Sigmoid colon (tissue), 7 donors: ENCODE measurements around the gene CPB1. TPM values are rescaled to one million over a fixed set of nuclear protein-coding genes. Genes with fewer than 3 reads are reported as not detected.

Experiments
- DNase-seq: peaks from one replicate; pipeline ENCODE4 v3.0.0-alpha.2; 2019
- H3K27ac ChIP-seq, 4 donors: fragments of 200-600 bp; sonication (generic); one replicate each; pipeline ENCODE4 v1.5.1; 2016 to 2019; ENCODE audit warnings: mild to moderate bottlenecking in 1 of 4
- H3K27me3 ChIP-seq, 3 donors: fragments of 200-600 bp; sonication (generic); one replicate each; pipeline ENCODE4 v1.5.1; 2019; ENCODE audit warnings: mild to moderate bottlenecking in 1 of 3
- H3K36me3 ChIP-seq, 4 donors: fragments of 200-600 bp; sonication (generic); one replicate each; pipeline ENCODE4 v1.5.1; 2016 to 2019
- H3K4me1 ChIP-seq, 4 donors: fragments of 200-600 bp; sonication (generic); one replicate each; pipeline ENCODE4 v1.5.1; 2017 to 2019
- H3K4me3 ChIP-seq, 4 donors: fragments of 200-600 bp; sonication (generic); one replicate each; pipeline ENCODE4 v1.5.1; 2017 to 2019; ENCODE audit warnings: mild to moderate bottlenecking in 2 of 4, moderate library complexity in 1 of 4
- H3K9me3 ChIP-seq, 4 donors: fragments of 200-600 bp in 3 of 4; sonication (generic) in 3 of 4; one replicate each; pipeline versions ENCODE4 v1.5.1 to v1.6.1; 2013 to 2019
- CTCF ChIP-seq, 4 experiments: fragments of 450-650 bp in 3 of 4; fragments of 200-600 bp in 1 of 4; IDR thresholded peaks; one replicate each; pipeline ENCODE4 v1.5.1; 2016 to 2019; ENCODE audit warnings: antibody characterized with exemption in 4 of 4, mild to moderate bottlenecking in 3 of 4, moderate library complexity in 2 of 4
- EP300 ChIP-seq, 4 donors: sonication (generic); formaldehyde crosslinking; IDR thresholded peaks; one replicate each; pipeline ENCODE4 v1.6.1; 2017; ENCODE audit warnings: antibody characterized with exemption in 4 of 4
- POLR2A ChIP-seq, 2 donors: fragments of 450-650 bp; IDR thresholded peaks; one replicate each; pipeline ENCODE4 v1.6.1; 2016; ENCODE audit warnings: antibody characterized with exemption in 2 of 2, mild to moderate bottlenecking in 2 of 2, moderate library complexity in 2 of 2
- POLR2AphosphoS5 ChIP-seq, 4 donors: sonication (generic); formaldehyde crosslinking; IDR thresholded peaks; one replicate each; pipeline ENCODE4 v1.6.1; 2017; ENCODE audit warnings: antibody characterized with exemption in 4 of 4
- WGBS, 2 donors: extraction: QIAGEN DNeasy Blood & Tissue Kit; methylation state at CpG; one replicate each; pipeline ENCODE4 v1.1.7; 2013; 5-methylcytosine and 5-hydroxymethylcytosine counted together
- intact Hi-C: fragments of 100-400 bp; cut with DNase I; formaldehyde crosslinking; loops from one replicate; pipeline ENCODE4 v1.15.1; 2023
- polyA plus RNA-seq, 3 donors: library from polyadenylated mRNA; stranded (reverse); fragments of 200-250 nt; gene quantifications; one replicate each; pipeline ENCODE4 v1.2.3, GENCODE V29; 2013
- total RNA-seq, 4 donors: library from RNA; depleted of rRNA; stranded (reverse); fragments of >200 nt; gene quantifications; one replicate each; pipeline ENCODE4 v1.1.0, GENCODE V29; 2016
- donor health status: healthy with polysubstance abuse.
- donor health status: Bipolar disorder and iron deficiency.
- donor health status: healthy.

The CPB1 gene
- total and polyA plus RNA-seq, 7 donors = 0.22 to 11.4 (median 2.0) TPM; not detected in 3

GRCh38 chr3:148815316-148816110, 12.1 kb upstream of the CPB1 start:
- no peaks in the 10 kb centered on the region for H3K9me3 ChIP-seq
- intact Hi-C loops = no loop called here
- 85 to 88% methylated on average over 11 of the region's 11 CpGs for WGBS, 2 donors

GRCh38 chr3:148816427-148816826, 11.2 kb upstream of the CPB1 start:
- no peak overlapping the region for H3K27ac ChIP-seq
- H3K36me3 ChIP-seq = no peaks in the 10 kb centered on the region
- no peak overlapping the region for H3K4me3 ChIP-seq
- no peaks in the 10 kb centered on the region for H3K4me1 ChIP-seq
- H3K9me3 ChIP-seq = no peaks in the 10 kb centered on the region
- 87 to 89% methylated on average over 2 of the region's 2 CpGs for WGBS, 2 donors
- no peak for TF ChIP-seq POLR2AphosphoS5 (IDR thresholded peaks at IDR 0.05)
- no peak for TF ChIP-seq CTCF (IDR thresholded peaks at IDR 0.05)
- TF ChIP-seq EP300 (IDR thresholded peaks at IDR 0.05) = no peak
- TF ChIP-seq POLR2A (IDR thresholded peaks at IDR 0.05) = no peak
- intact Hi-C loops = no loop called here
- no peaks in the 10 kb centered on the region for H3K27me3 ChIP-seq
- DNase-seq = no peak

More at GRCh38 chr3:148815316-148816110, 12.1 kb upstream of the CPB1 start:
- Histone ChIP-seq H3K4me1 (no peaks in the 10 kb centered on the region), H3K4me3 (no peak overlapping the region), H3K27me3 (no peaks in the 10 kb centered on the region), H3K36me3 (no peaks in the 10 kb centered on the region), H3K27ac (no peak overlapping the region)
- no peak for TF ChIP-seq POLR2A (IDR thresholded peaks at IDR 0.05)
- TF ChIP-seq CTCF (IDR thresholded peaks at IDR 0.05) = no peak
- no peak for TF ChIP-seq EP300 (IDR thresholded peaks at IDR 0.05)
- DNase-seq = no peak

- DNase-seq = no peak
- 32 to 64% methylated on average over 3 of the region's 3 CpGs for WGBS, 2 donors
These were observed 10.6 kb upstream of the CPB1 start for GRCh38 chr3:148816981-148817525.

DNA sequence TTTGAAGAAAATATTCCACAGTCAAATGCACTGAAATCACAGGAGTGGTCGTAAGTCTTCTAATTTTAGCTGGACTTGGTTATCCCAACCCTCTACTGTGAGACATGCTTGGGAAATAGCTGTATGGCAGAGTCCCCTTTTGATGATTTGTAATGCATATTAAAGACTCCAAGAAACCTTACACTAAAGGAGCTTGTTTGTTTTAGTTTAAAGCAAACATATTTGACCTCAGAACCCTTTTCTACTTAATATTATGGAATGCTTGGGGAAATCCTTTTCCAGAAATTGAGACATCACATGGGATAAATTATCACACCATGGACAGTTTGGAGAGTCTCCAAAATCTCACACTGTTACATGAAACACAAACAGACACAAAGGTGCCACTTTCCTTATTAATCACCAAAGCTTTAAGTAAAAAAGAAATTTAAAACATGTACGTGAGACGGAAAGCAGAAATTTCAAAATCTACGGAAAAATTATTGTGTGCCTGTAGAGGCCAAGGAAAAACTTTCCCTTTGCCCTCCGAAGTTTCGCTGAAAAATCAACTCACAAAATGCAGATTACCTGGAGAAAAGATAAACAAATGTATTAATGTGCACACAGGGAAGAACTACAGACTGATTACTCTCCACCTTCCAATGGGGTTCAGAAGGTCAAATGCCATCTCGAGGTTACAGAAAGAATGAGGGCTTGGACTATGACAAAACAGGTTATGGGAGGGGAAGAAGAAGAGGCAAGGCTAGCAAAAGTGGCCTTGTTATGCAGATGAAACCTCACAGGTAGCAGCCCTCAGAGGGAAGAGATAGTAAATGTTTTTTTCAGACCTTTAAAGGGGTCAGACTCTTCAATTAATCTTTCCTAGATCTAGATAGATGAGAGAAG, 7.0 kb upstream of the CPB1 start:
- no peaks in the 10 kb centered on the region for H3K27me3 ChIP-seq
- no peak overlapping the region for H3K4me3 ChIP-seq
- H3K36me3 ChIP-seq = no peaks in the 10 kb centered on the region
- 69 to 75% methylated on average over 7 of the region's 7 CpGs for WGBS, 2 donors
- no peaks in the 10 kb centered on the region for H3K9me3 ChIP-seq
- no peak overlapping the region for H3K27ac ChIP-seq
- no peaks in the 10 kb centered on the region for H3K4me1 ChIP-seq
- DNase-seq = no peak
- intact Hi-C loops = no loop called here
- TF ChIP-seq EP300 (IDR thresholded peaks at IDR 0.05) = no peak
- no peak for TF ChIP-seq CTCF (IDR thresholded peaks at IDR 0.05)
- no peak for TF ChIP-seq POLR2A (IDR thresholded peaks at IDR 0.05)
- TF ChIP-seq POLR2AphosphoS5 (IDR thresholded peaks at IDR 0.05) = no peak

More at GRCh38 chr3:148816981-148817525, 10.6 kb upstream of the CPB1 start:
- Histone ChIP-seq H3K27ac (no peak overlapping the region), H3K27me3 (no peaks in the 10 kb centered on the region), H3K36me3 (no peaks in the 10 kb centered on the region), H3K4me3 (no peak overlapping the region), H3K4me1 (no peaks in the 10 kb centered on the region), H3K9me3 (no peaks in the 10 kb centered on the region)
- intact Hi-C loops = no loop called here
- TF ChIP-seq EP300 (IDR thresholded peaks at IDR 0.05) (no peak), POLR2A (IDR thresholded peaks at IDR 0.05) (no peak), POLR2AphosphoS5 (IDR thresholded peaks at IDR 0.05) (no peak), CTCF (IDR thresholded peaks at IDR 0.05) (no peak)
